ENCODE data around the gene BTF3.

Gene BTF3

GRCh38 chr5:73525606-73526203 is 27.5 kb downstream of the BTF3 start:
- DNase-seq (ENCODE audit: low read depth): no peak

- no peak for DNase-seq (ENCODE audit: low read depth)
These were observed 30.0 kb downstream of the BTF3 start for GRCh38 chr5:73528248-73528647.

- DNase-seq (ENCODE audit: low read depth): no peak
These were observed 30.8 kb downstream of the BTF3 start for GRCh38 chr5:73529081-73529480.

- DNase-seq (ENCODE audit: low read depth): no peak
These were observed 33.1 kb downstream of the BTF3 start for GRCh38 chr5:73531356-73531755.

- DNase-seq (ENCODE audit: low read depth): no peak
These were observed 34.0 kb downstream of the BTF3 start for GRCh38 chr5:73532195-73532594.

GRCh38 chr5:73534011-73534644 is 35.9 kb downstream of the BTF3 start:
- DNase-seq (ENCODE audit: low read depth): no peak

- no peak for DNase-seq (ENCODE audit: low read depth)
These were observed 36.7 kb downstream of the BTF3 start for GRCh38 chr5:73534971-73535370.

GRCh38 chr5:73539730-73540129 is 41.5 kb downstream of the BTF3 start:
- no peak for DNase-seq (ENCODE audit: low read depth)

GRCh38 chr5:73540192-73540591 is 42.0 kb downstream of the BTF3 start:
- no peak for DNase-seq (ENCODE audit: low read depth)

- no peak for DNase-seq (ENCODE audit: low read depth)
These were observed 43.8 kb downstream of the BTF3 start for GRCh38 chr5:73542020-73542419.

- DNase-seq (ENCODE audit: low read depth): no peak
These were observed 46.5 kb downstream of the BTF3 start for GRCh38 chr5:73544429-73545402.

GRCh38 chr5:73545403-73545779 is 47.1 kb downstream of the BTF3 start:
- no peak for DNase-seq (ENCODE audit: low read depth)

- no peak for DNase-seq (ENCODE audit: low read depth)
These were observed 51.8 kb downstream of the BTF3 start for GRCh38 chr5:73550016-73550415.

GRCh38 chr5:73552642-73553041 is 54.4 kb downstream of the BTF3 start:
- no peak for DNase-seq (ENCODE audit: low read depth)
